HG02763 (cell line): ENCODE measurements around the gene RSAD2.
"Not testable (repeated sequence)": the region's sequence is repeated elsewhere in the genome, so short reads cannot be mapped to it uniquely, and the experiment has no call there.

ENCODE experiments used
- ATAC-seq: cut with Tn5 transposase; IDR thresholded peaks from one replicate; pipeline ENCODE4 v1.9.1; 2021; ENCODE audit warnings: mild to moderate bottlenecking, moderate library complexity; ENCODE audit not compliant: unreplicated experiment

RSAD2 gene

DNA sequence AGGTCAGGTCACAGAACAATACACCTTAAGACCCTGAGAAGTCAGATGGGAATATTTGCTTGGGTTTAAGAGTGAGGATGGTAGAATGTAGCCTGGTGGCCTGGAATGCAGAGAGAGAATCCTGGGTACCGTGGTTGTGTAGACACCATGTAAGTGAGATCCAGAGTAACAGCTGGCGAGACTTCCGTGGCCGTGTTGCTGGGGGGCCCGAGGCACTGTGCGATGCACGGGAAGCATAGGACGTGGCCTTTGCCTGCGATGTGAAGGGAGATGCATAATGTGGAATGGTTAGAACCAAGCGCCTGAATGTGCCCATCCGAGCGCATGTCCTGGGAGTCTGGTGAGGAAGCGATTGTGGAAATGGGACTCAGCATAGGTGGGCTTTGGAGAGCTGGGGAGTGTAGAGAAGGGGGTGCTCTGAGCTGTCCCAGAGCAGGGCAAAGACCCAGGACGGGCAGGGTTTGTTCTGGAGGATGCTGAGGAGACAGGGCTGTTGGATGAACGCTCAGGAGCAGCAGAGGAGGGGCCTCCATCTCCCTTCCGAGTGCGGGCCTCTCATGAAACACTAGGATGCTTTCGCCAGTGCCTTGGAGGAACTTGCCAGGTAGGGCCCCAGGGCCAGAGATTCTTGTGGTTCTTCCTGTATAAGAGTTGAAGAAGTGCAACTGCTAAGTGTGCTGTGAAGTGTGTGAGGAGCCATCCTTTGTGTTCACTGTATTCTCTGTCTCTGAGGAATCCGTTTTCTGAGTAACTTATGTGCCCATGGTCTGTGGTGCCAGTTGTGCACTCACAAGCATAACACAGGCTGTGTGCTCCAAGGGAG is 46.7 kb downstream of the RSAD2 start:
- no peak for ATAC-seq

DNA sequence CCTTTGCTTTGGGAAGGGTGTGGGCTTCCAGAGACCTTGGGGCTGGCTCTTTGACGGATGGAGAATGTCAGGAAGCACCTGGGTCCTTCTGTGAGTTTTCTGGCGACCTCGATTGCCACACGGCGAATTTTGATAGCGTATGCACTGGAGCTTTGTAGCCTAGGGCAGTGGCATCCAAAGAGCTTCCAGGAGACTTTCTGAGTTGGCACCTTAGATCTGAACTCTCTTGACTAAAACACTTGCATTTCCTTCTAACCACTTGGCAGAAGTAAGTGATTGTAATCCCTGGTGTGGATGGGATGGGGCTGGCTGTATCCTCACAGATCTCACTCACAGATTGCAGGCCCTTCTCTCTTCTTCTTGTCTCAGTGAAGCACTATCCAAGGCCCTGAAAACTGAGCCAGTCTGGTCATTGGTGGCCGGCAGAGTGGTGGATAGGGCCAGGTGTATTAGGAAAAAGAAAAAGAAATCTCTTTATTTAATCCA is 47.4 kb downstream of the RSAD2 start:
- no peak for ATAC-seq

DNA sequence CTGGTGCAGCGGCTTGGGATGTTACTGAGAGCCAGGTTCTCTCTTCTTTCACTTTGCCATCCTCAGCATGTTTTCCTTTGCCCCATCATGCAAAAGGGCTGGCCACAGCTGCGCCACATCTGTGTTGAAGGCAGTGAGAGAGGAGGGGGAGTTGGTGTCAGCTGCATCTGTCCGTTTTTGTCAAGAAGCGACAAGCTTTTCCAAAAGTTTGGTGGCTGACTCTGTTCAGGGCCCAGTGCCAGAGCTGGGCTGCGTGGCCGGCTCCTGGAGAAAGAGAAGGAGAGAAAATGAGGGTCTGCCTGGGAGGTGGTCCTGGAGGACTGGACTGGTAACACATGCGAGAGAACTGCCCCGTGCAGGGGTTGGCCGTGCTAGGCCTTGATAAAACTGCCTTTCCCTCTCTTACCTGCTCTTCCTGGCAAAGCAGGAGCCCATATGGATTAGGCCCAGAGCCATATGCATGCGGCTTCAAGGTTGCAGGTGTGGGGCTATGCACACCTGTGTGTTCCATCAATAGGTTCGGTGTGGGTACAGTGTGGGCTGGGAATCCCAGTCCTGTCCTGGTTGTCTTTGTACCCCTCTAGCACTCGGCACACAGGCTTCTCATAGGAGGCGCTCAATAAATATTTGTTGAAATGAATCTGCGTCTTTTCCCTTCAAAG is 48.6 kb downstream of the RSAD2 start:
- ATAC-seq = no peak

GRCh38 chr2:6927186-6927585 is 49.6 kb downstream of the RSAD2 start:
- no peak for ATAC-seq

DNA sequence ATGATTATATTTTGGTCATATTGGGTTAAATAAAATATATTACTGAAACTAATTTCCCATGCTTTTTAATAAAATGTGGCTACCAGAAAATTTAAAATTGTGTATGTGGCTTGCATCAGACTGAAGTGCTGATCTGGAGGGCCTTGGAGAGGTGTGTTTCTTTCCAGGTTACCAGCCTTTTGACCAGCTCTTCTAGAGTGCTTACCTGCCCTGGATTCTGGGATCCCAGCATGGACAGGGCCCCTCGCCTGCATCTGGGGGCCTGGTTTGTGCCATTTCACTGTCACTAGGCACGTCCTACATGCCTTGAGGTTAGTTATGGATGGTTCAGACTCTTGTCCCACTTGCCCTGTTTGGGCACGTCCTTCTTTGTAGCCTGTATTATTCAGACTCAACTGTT is 50.2 kb downstream of the RSAD2 start:
- no peak for ATAC-seq

DNA sequence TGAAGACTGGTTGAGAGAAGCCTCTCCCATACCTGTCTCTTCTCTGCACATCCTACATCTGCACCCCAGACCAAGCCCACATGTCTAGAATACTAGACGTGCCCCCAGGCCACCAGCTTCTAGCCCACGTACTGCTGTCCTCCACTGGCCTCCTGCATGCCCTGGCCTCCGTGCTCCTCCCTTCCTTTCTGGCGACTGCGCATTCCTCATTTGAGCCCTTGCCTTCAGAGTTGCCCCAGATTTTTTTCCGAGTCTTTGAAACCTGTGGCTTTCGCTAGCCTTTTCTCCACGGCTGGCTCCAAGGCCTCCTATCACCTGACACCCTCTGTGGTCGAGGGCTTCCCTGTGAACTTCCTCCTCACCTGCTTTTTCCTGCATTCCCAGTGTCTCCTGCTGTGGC is 50.9 kb downstream of the RSAD2 start:
- no peak for ATAC-seq

GRCh38 chr2:6929196-6929819 is 51.7 kb downstream of the RSAD2 start:
- no peak for ATAC-seq

DNA sequence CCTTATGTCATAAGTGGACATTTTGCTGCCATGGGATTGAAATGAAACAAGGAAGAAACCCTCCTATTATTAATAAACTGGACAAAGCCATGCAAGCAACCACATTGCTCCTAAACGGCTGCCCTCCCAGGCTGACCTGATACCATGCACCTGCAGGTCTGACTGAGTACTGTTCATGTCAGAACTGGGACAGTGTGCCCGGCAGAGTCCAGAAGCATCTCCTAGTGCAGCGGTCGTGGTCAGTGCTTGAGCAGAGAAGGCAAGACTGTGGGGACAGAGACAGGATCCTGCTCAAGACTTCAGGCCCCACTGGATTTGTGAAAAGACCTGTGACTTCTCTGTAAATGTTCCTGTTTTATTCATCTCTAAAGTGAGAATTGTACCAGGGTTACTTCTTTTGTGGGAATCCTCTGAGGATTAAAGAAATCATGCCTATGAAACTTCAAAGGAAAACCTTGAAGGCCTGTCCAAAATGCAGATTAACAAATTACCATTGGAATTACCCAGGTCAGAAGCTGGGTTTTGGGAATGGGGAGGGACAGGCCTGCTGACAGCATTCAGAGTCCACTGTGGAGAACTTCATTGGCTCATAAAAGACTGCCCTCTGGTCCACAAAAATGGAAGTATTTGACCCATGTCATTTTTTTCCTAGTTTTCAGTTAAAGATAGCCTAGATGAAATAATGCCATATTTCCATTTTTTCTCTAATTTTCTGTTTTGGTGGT is 53.5 kb downstream of the RSAD2 start:
- no peak for ATAC-seq

DNA sequence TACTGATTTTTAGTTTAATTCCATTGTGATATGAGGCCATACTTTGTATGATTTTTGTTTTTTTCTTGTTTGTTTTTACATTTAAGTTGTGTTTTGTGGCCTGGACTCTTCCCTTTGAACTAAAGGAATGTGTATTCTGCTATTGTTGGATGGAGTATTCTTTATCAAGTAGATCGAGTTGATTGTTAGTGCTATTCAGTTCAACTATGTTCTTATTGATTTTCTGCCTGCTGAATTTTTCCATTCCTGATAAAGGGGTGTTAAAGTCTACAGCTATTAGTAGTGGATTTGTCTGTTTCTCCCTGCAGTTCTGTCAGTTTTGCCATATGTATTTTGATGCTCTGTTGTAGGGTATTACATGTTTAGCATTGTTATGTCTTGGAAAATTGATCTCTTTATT is 54.2 kb downstream of the RSAD2 start:
- ATAC-seq = no peak

DNA sequence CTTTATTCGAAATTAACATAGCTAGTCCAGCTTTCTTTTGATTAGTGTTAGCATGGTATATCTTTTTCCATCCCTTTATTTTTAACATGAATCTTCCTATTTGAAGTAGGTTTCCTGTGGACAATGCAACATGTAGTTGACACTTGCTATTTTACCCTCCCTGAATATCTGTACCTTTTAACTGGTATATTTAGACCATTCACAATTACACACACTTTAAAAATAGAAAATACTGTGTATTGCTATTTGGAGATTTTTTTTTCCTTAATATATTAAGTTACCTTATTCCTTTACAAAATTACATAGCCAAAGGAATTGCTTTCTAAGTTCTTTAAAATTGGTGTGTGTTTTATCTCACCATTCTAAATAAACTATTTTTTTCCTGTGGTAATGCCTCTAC is 54.6 kb downstream of the RSAD2 start:
- ATAC-seq = no peak

- ATAC-seq = no peak
These were observed 55.3 kb downstream of the RSAD2 start for GRCh38 chr2:6932828-6933227.

GRCh38 chr2:6933911-6934310 is 56.3 kb downstream of the RSAD2 start:
- no peak for ATAC-seq

GRCh38 chr2:6934345-6934744 is 56.8 kb downstream of the RSAD2 start:
- no peak for ATAC-seq

DNA sequence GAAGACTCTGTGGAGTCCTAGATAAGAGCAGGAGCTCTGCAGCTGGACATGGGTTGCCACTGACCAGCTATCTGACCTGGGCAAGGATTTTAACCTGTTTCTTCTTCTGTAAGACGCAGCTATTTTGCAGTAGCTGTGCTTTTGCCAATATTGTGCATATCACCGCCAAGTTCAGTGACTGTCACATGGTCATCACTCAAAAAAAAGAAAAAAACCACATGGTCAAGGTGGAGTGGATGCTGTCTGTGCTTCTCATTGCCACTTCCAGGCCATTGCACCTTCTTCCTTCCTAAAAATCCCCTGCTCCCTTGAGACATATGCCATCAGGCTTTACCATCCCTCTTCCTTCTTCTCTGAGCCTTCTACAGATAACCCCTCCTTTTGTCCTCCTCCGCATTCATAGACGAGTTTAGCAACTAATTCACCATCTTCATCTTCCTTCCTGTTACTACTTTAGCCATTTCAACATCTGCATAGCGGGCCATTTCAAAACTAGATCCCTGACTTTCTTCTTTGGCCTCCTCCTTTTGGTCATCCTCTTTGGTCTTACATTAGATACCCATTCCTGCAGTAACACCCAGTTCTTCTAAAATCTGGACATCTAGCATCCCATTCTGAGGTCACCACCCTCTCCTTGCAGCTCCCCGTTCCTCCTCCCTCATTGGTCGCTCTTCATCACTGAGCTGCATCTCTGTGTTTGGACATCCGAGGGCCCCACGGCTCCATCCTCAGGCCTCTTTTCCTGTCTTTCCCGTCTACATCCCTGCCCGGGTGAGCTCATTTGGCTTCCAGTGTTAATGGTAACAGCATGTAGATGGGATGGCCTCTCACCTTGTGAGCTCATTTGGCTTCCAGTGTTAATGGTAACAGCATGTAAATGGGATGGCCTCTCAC is 57.4 kb downstream of the RSAD2 start:
- no peak for ATAC-seq

GRCh38 chr2:6935652-6936020 is 58.1 kb downstream of the RSAD2 start:
- not testable (repeated sequence) for ATAC-seq

- ATAC-seq = no peak
These were observed 59.6 kb downstream of the RSAD2 start for GRCh38 chr2:6937157-6937556.

DNA sequence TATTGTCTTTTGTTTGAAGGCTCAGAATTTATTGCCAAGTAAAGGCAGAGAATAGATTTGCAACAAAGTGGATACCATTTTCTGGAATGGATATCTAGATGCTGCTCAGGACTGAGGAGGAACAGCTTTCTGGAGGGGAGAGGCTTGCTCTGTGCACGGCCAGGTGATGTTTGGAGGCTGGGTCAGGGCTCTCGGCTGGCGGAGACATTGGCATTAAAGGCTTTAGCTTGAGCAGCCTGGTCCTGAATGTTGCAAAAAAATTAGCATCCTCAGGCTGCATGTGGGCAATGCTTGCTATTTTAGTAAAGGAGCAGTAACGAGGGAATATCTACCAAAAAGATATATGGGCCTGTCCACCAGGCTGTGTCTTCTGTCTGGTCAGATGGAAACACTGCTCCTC is 60.0 kb downstream of the RSAD2 start:
- ATAC-seq = no peak

DNA sequence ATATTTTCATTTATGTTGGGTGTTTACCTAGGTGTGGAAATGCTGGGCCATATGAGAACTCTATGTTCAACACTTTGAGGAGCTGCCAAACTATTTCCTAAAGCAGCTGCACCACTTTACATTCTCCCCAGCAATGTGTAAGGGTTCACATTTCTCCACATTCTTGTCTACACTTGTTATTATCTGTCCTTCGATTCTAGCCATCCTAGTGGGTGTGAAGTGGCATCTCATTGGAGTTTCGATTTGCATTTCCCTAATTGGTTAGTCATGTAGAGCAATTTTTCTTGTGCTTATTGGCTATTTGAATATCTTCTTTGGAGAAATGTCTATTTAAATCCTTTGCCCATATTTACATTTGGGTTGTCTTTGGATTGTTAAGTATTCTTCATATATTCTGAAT is 61.5 kb downstream of the RSAD2 start:
- ATAC-seq = no peak

DNA sequence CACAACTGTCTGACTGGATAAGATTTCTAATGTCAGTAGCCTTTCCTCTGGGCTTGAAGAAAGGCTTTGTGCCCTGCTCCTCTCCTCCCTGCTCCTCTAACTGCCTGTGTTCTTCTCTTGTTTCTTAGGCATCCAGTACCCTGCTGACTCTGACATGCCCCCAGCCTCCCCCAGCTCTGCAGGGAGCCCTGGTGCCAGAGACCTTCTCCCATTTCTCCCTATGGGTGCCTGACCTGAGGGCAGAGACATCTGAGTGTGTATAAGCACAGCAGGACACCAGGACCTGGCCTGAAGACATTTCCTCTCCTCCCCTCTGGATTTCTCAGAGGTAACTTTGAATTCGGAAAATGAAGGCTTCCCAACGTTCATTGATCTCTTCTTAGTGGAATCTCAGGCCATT is 63.2 kb downstream of the RSAD2 start:
- no peak for ATAC-seq

DNA sequence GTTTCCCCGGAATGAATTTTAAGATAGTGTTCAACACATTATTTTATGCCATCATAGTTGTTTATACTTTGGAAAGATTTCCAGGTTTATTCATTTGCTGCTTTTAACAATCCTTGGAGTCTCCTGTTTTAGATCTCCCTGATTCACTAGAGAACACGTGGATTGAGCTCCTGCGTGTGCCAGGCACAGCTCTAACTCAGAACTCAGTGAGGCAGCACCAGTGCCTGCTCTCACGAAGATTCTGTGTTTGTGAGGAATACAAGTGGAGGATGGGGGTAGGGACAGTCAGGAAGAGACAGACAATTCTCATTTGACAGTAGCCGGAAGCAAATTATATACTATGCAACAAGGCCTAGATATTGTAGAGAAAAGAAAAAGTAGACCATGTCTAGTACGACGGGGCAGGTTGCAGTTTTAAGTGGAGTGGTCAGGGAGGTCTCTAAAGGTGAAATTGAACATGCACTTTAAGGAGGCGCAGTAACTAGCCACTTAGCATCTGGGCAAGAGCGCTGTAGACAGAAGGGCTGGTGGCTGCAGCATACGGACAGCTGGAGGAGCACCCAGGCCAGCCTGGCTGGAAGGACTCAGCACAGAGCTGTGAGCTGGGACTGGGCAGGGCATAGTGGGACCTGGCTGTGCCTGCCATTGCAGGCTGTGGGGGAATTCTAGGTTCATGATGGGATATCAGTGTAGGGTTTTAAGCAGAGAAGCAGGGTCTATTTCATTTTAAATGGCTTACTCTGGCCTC is 63.9 kb downstream of the RSAD2 start:
- ATAC-seq = no peak
